Endodermal cell (in vitro differentiated cells): Measurements from ENCODE around the gene SENP5. TPM values are rescaled to one million over a fixed set of nuclear protein-coding genes. Genes with fewer than 3 reads are reported as not detected.

Source experiments
- DNase-seq: peaks from one replicate; pipeline ENCODE4 v3.0.0-alpha.2; 2017
- H3K27ac ChIP-seq: 2 replicates; pipeline ENCODE4 v1.5.1; 2013; ENCODE audit warnings: mild to moderate bottlenecking, low read depth, low read length, moderate library complexity
- H3K27me3 ChIP-seq: 2 replicates; pipeline ENCODE4 v1.6.1; 2013; ENCODE audit warnings: mild to moderate bottlenecking, low read length, moderate library complexity; ENCODE audit not compliant: insufficient read depth, control insufficient read depth, poor library complexity, severe bottlenecking
- H3K36me3 ChIP-seq: 2 replicates; pipeline ENCODE4 v1.7.0; 2013; ENCODE audit warnings: mild to moderate bottlenecking, low read length, moderate library complexity; ENCODE audit not compliant: control insufficient read depth, insufficient read depth
- H3K4me1 ChIP-seq: one replicate; pipeline ENCODE4 v1.7.0; 2013; ENCODE audit warnings: low read length; ENCODE audit not compliant: control insufficient read depth, insufficient read depth
- H3K4me3 ChIP-seq: 2 replicates; pipeline ENCODE4 v1.5.1; 2013; ENCODE audit warnings: mild to moderate bottlenecking, low read length, moderate library complexity
- H3K9ac ChIP-seq: 2 replicates; pipeline ENCODE4 v1.6.1; 2013; ENCODE audit warnings: mild to moderate bottlenecking, low read length, moderate library complexity; ENCODE audit not compliant: poor library complexity, severe bottlenecking; ENCODE audit errors: extremely low read depth
- H3K9me3 ChIP-seq: 2 replicates; pipeline ENCODE4 v1.6.1; 2013; ENCODE audit warnings: mild to moderate bottlenecking, low read length, moderate library complexity; ENCODE audit not compliant: control insufficient read depth
- H3K27ac Mint-ChIP-seq: 2 replicates; pipeline ENCODE4 v1.8.0; 2020; ENCODE audit warnings: mixed read lengths
- H3K27me3 Mint-ChIP-seq: 2 replicates; pipeline ENCODE4 v1.8.0; 2021; ENCODE audit warnings: mild to moderate bottlenecking, mixed read lengths; ENCODE audit not compliant: insufficient read depth
- H3K36me3 Mint-ChIP-seq: 2 replicates; pipeline ENCODE4 v1.8.0; 2020; ENCODE audit warnings: low read depth, mixed read lengths
- H3K4me1 Mint-ChIP-seq: 2 replicates; pipeline ENCODE4 v1.8.0; 2020; ENCODE audit warnings: mixed read lengths
- H3K4me3 Mint-ChIP-seq: 2 replicates; pipeline ENCODE4 v1.8.0; 2020; ENCODE audit warnings: mild to moderate bottlenecking, moderate library complexity, mixed read lengths
- H3K9me3 Mint-ChIP-seq: 2 replicates; pipeline ENCODE4 v1.8.0; 2020; ENCODE audit warnings: mild to moderate bottlenecking, mixed read lengths
- CTCF ChIP-seq: fragments of 200-600 bp; sonication (generic); conservative IDR thresholded peaks from 2 replicates; pipeline ENCODE4 v1.5.0; 2021; ENCODE audit warnings: antibody characterized with exemption, mild to moderate bottlenecking
- WGBS, 2 experiments: methylation state at CpG; one replicate each; pipeline versions ENCODE4 v1.1.5 to v1.1.7; 2013; ENCODE audit warnings: missing lambda C conversion rate in 2 of 2, mixed read lengths in 1 of 2; ENCODE audit not compliant: insufficient coverage in 1 of 2, insufficient read length in 1 of 2; 5-methylcytosine and 5-hydroxymethylcytosine counted together
- total RNA-seq, 2 donors: library from RNA; stranded (reverse); fragmentation: NEBNext Ultra II Directional in 1 of 2; extraction: Animal tissue kit (Norgen Biotek cat#: 25700) in 1 of 2; gene quantifications; 2 replicates in 1 of 2; 3 replicates in 1 of 2; pipeline ENCODE4 v1.2.1, GENCODE V29; 2021

The SENP5 gene
- total RNA-seq, 2 donors from 2014 or later, result 35.2 to 44.3 TPM

DNA sequence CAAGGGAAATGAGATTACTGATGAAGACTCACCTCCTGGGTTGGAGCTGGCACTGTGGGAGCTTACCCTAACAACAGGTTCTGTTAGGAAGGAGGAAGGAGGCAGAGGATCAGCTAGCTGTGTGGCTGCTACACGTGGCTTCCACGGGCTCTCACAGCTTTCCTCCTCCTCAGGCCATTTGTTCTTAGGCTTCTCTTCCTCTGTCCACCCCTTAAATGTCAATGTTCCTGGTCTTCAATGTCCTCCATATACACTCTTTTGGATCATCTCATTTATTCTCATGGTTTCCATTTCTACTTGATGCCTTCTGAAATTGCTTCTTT, 95.9 kb downstream of the SENP5 start:
- H3K4me1 Mint-ChIP-seq, result peaks cover 3% of the 10 kb centered on the region
- Histone ChIP-seq H3K9me3 (no peaks in the 10 kb centered on the region), H3K4me3 (no peak overlapping the region), H3K27me3 (peaks cover 93% of the 10 kb centered on the region), H3K36me3 (no peaks in the 10 kb centered on the region), H3K27ac (no peak overlapping the region), H3K4me1 (no peaks in the 10 kb centered on the region), H3K9ac (no peak overlapping the region)
- TF ChIP-seq CTCF, result no peak
- peaks cover 83% of the 10 kb centered on the region for H3K27me3 Mint-ChIP-seq
- H3K36me3 Mint-ChIP-seq, result no peaks in the 10 kb centered on the region
- no peak for DNase-seq
- H3K27ac Mint-ChIP-seq, result no peak overlapping the region
- 60 to 70% methylated on average over 2 of the region's 2 CpGs for WGBS, 2 experiments
- no peak overlapping the region for H3K4me3 Mint-ChIP-seq
- no peaks in the 10 kb centered on the region for H3K9me3 Mint-ChIP-seq

DNA sequence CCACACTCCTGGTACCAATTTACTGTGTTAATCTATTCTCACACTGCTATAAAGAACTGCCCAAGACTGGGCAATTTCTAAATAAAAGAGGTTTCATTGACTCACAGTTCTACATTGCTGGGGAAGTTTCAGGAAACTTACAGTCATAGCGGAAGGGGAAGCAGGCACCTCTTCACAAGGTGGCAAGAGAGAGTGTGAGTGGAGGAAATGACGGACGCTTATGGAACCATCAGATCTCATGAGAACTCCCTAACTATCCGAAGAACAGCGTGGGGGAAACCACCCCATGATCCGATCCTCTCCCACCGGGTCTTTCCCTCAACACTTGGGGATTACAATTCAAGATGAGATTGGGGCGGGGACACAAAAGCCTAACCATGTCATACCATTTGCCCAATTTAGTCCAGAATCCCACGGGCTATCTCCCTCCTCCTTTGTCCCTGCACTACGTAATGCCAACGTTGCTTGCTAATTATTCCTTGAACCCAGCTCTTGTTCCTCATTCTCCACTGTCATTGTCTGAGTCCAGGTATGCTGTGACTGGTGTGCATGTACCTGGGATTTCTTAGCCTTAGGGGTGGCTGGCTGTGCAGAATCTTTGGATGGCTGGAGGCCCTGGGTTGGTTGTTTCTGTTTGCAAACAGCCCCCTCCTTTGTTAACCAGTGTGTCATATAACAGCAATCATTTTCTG, 97.5 kb downstream of the SENP5 start:
- no peak for TF ChIP-seq CTCF
- DNase-seq, result no peak
- H3K9me3 ChIP-seq, result no peaks in the 10 kb centered on the region
- H3K27ac ChIP-seq, result no peak overlapping the region
- no peaks in the 10 kb centered on the region for H3K36me3 ChIP-seq
- H3K9ac ChIP-seq, result no peak overlapping the region
- WGBS, 2 experiments, result 85 to 93% methylated on average over 6 to 11 of the region's 11 CpGs
- no peaks in the 10 kb centered on the region for H3K36me3 Mint-ChIP-seq
- H3K4me3 Mint-ChIP-seq, result no peak overlapping the region
- H3K27me3 Mint-ChIP-seq, result peaks cover 83% of the 10 kb centered on the region
- no peak overlapping the region for H3K4me3 ChIP-seq
- H3K9me3 Mint-ChIP-seq, result no peaks in the 10 kb centered on the region
- H3K27ac Mint-ChIP-seq, result no peak overlapping the region
- no peaks in the 10 kb centered on the region for H3K4me1 ChIP-seq
- H3K4me1 Mint-ChIP-seq, result peaks cover 3% of the 10 kb centered on the region
- peaks cover 93% of the 10 kb centered on the region for H3K27me3 ChIP-seq

- no peaks in the 10 kb centered on the region for H3K36me3 ChIP-seq
- no peaks in the 10 kb centered on the region for H3K36me3 Mint-ChIP-seq
- WGBS, 2 experiments, result 87 to 90% methylated on average over 8 to 10 of the region's 10 CpGs
- H3K27me3 ChIP-seq, result peaks cover 93% of the 10 kb centered on the region
- H3K4me1 ChIP-seq, result no peaks in the 10 kb centered on the region
- peaks cover 3% of the 10 kb centered on the region for H3K4me1 Mint-ChIP-seq
- no peaks in the 10 kb centered on the region for H3K9me3 Mint-ChIP-seq
- H3K9me3 ChIP-seq, result no peaks in the 10 kb centered on the region
- no peak overlapping the region for H3K27ac ChIP-seq
- no peak for DNase-seq
- H3K9ac ChIP-seq, result no peak overlapping the region
- H3K4me3 Mint-ChIP-seq, result no peak overlapping the region
- TF ChIP-seq CTCF, result no peak
- no peak overlapping the region for H3K4me3 ChIP-seq
- H3K27me3 Mint-ChIP-seq, result peaks cover 84% of the 10 kb centered on the region
- no peak overlapping the region for H3K27ac Mint-ChIP-seq
These were observed 98.1 kb downstream of the SENP5 start for GRCh38 chr3:196965804-196966173.
